SK-N-SH (cell line): ENCODE results near the gene TRIM9. TPM values are rescaled to one million over a fixed set of nuclear protein-coding genes. Genes with fewer than 3 reads are reported as not detected.

Experiments
- CTCF ChIA-PET: fragments of 300-600, 350-600 bp; formaldehyde crosslinking; extraction: SDS; loops from one replicate; lab custom pipeline; 2021; lab: Yijun Ruan, JAX
- POLR2A ChIA-PET: fragments of 350-600 bp; sonication (Branson Sonifier 250); formaldehyde crosslinking; extraction: SDS; loops from one replicate; lab custom pipeline; 2020; ENCODE audit warnings: antibody characterized with exemption, inconsistent platforms; lab: Yijun Ruan, JAX
- DNase-seq: peaks from one replicate; pipeline ENCODE4 v3.0.0; 2012
- H2AFZ ChIP-seq: fragments of 200-600 bp; sonication (generic); 2 replicates; pipeline ENCODE4 v1.8.1; 2016; ENCODE audit warnings: antibody characterized with exemption, mild to moderate bottlenecking, low read depth
- H3F3A ChIP-seq: fragments of 200-600 bp; sonication (generic); replicated peaks from 2 replicates; pipeline ENCODE3; 2016; ENCODE audit warnings: antibody characterized with exemption, mild to moderate bottlenecking; ENCODE audit not compliant: insufficient read depth
- H3K27ac ChIP-seq, 2 experiments: fragments of 200-500 bp in 1 of 2; fragments of 200-600 bp in 1 of 2; sonication (Bioruptor generic) in 1 of 2; sonication (generic), shearing (Covaris generic) in 1 of 2; 2 replicates each; pipeline versions ENCODE4 v1.5.1 to v1.6.1; 2014 to 2016; ENCODE audit warnings: low read depth in 2 of 2, inconsistent platforms in 1 of 2, low read length in 1 of 2, mild to moderate bottlenecking in 1 of 2, mixed read lengths in 1 of 2
- H3K27me3 ChIP-seq: fragments of 200-600 bp; sonication (generic), shearing (Covaris generic); 2 replicates; pipeline ENCODE4 v1.6.1; 2016; ENCODE audit warnings: mixed run types; ENCODE audit not compliant: insufficient read depth
- H3K36me3 ChIP-seq, 2 experiments: fragments of 200-500 bp in 1 of 2; fragments of 200-600 bp in 1 of 2; sonication (Bioruptor generic) in 1 of 2; sonication (generic) in 1 of 2; replicated peaks in 1 of 2; 2 replicates each; pipeline versions ENCODE3 to v1.5.1; 2014 to 2016; ENCODE audit warnings: low read length in 1 of 2, mild to moderate bottlenecking in 1 of 2; ENCODE audit not compliant: insufficient read depth in 2 of 2, control insufficient read depth in 1 of 2
- H3K4me1 ChIP-seq, 2 experiments: fragments of 200-500 bp in 1 of 2; fragments of 200-600 bp in 1 of 2; sonication (Bioruptor generic) in 1 of 2; sonication (generic), shearing (Covaris generic) in 1 of 2; 2 replicates each; pipeline versions ENCODE4 v1.5.1 to v1.6.1; 2014 to 2016; ENCODE audit warnings: low read depth in 1 of 2, low read length in 1 of 2, mixed run types in 1 of 2; ENCODE audit not compliant: insufficient read depth in 2 of 2, control insufficient read depth in 1 of 2
- H3K4me2 ChIP-seq: fragments of 200-600 bp; sonication (generic), shearing (Covaris generic); 2 replicates; pipeline ENCODE4 v1.6.1; 2017; ENCODE audit warnings: mixed run types
- H3K4me3 ChIP-seq, 2 experiments: fragments of 200-500 bp in 1 of 2; fragments of 200-600 bp in 1 of 2; sonication (Bioruptor generic) in 1 of 2; sonication (generic), shearing (Covaris generic) in 1 of 2; 2 replicates each; pipeline versions ENCODE4 v1.5.1 to v1.8.1; 2014 to 2016; ENCODE audit warnings: low read depth in 2 of 2, inconsistent platforms in 1 of 2, low read length in 1 of 2, mild to moderate bottlenecking in 1 of 2, mixed read lengths in 1 of 2, moderate library complexity in 1 of 2
- H3K79me2 ChIP-seq: fragments of 200-600 bp; sonication (generic); 2 replicates; pipeline ENCODE4 v1.8.1; 2017; ENCODE audit warnings: mild to moderate bottlenecking; ENCODE audit not compliant: insufficient read depth
- H3K9ac ChIP-seq: fragments of 200-600 bp; sonication (generic); 2 replicates; pipeline ENCODE4 v1.6.1; 2017; ENCODE audit warnings: mixed run types
- H3K9me2 ChIP-seq: fragments of 200-600 bp; sonication (generic); 2 replicates; pipeline ENCODE4 v1.6.1; 2017; ENCODE audit warnings: mixed run types
- H3K9me3 ChIP-seq: fragments of 200-600 bp; sonication (generic); 2 replicates; pipeline ENCODE4 v1.6.1; 2017; ENCODE audit warnings: mixed run types, mild to moderate bottlenecking, moderate library complexity
- H4K20me1 ChIP-seq: fragments of 200-600 bp; sonication (generic); 2 replicates; pipeline ENCODE4 v1.6.1; 2017; ENCODE audit warnings: mild to moderate bottlenecking, mixed run types; ENCODE audit not compliant: insufficient read depth
- CHD2 ChIP-seq: fragments of 150-350 bp; IDR thresholded peaks from 2 replicates; pipeline ENCODE4 v1.6.1; 2018; ENCODE audit warnings: low read length; ENCODE audit not compliant: partially characterized antibody
- FOSL2 ChIP-seq: IDR thresholded peaks from 2 replicates; pipeline ENCODE4 v1.4.0; 2012; ENCODE audit warnings: low read depth, mild to moderate bottlenecking, moderate library complexity, borderline replicate concordance
- FOXJ3 ChIP-seq: sonication (generic); formaldehyde crosslinking; IDR thresholded peaks from 2 replicates; pipeline ENCODE4 v1.5.1; 2020; ENCODE audit warnings: mild to moderate bottlenecking, missing genetic modification reagents
- GATA2 ChIP-seq: sonication (generic); formaldehyde crosslinking; IDR thresholded peaks from 2 replicates; pipeline ENCODE4 v1.5.0; 2020; ENCODE audit warnings: mild to moderate bottlenecking, missing genetic modification reagents
- IRF3 ChIP-seq: fragments of 150-350 bp; IDR thresholded peaks from 2 replicates; pipeline ENCODE4 v1.6.1; 2016; ENCODE audit warnings: mild to moderate bottlenecking, low read depth, low read length
- JUND ChIP-seq: IDR thresholded peaks from 2 replicates; pipeline ENCODE4 v1.4.0; 2012
- MAX ChIP-seq: IDR thresholded peaks from 2 replicates; pipeline ENCODE4 v1.4.0; 2012; ENCODE audit warnings: low read depth
- MEF2A ChIP-seq: IDR thresholded peaks from 2 replicates; pipeline ENCODE4 v1.4.0; 2012; ENCODE audit warnings: low read depth, borderline replicate concordance
- MXI1 ChIP-seq: IDR thresholded peaks from 2 replicates; pipeline ENCODE4 v1.6.1; 2012; ENCODE audit warnings: mild to moderate bottlenecking, low read depth, low read length, improper control_type of control experiment
- NFIC ChIP-seq: IDR thresholded peaks from 2 replicates; pipeline ENCODE4 v1.4.0; 2012; ENCODE audit warnings: borderline replicate concordance
- NRF1 ChIP-seq: IDR thresholded peaks from 2 replicates; pipeline ENCODE4 v1.6.1; 2012; ENCODE audit warnings: low read depth, mild to moderate bottlenecking, low read length
- PBX3 ChIP-seq: IDR thresholded peaks from 2 replicates; pipeline ENCODE4; 2012
- RAD21 ChIP-seq: IDR thresholded peaks from 2 replicates; pipeline ENCODE4 v1.6.1; 2012; ENCODE audit warnings: mild to moderate bottlenecking, low read length
- RCOR1 ChIP-seq: fragments of 150-350 bp; IDR thresholded peaks from 2 replicates; pipeline ENCODE4 v1.6.1; 2017; ENCODE audit warnings: antibody characterized with exemption, low read length
- RFX5 ChIP-seq: IDR thresholded peaks from 2 replicates; pipeline ENCODE4 v1.6.1; 2012; ENCODE audit warnings: mild to moderate bottlenecking, improper control_type of control experiment, low read length
- TCF12 ChIP-seq: IDR thresholded peaks from 2 replicates; pipeline ENCODE4 v1.4.0; 2012
- WGBS: methylation state at CpG from one replicate; pipeline ENCODE4 v1.1.6; 2017; ENCODE audit warnings: low lambda C conversion rate; 5-methylcytosine and 5-hydroxymethylcytosine counted together
- polyA plus RNA-seq, 3 experiments: library from polyadenylated mRNA; depleted of rRNA; stranded (reverse); fragments of >200 nt; gene quantifications; 2 replicates each; pipeline ENCODE4 v1.2.3, GENCODE V29; 2012
- TF ChIP-seq, protein P1 (sequence below): IDR thresholded peaks from 2 replicates; pipeline ENCODE4 v1.4.0; 2012; ENCODE audit warnings: low read depth, borderline replicate concordance
- TF ChIP-seq, protein P2 (sequence below): fragments of 200-600 bp; sonication (generic); IDR thresholded peaks from 2 replicates; pipeline ENCODE4 v1.6.1; 2017; ENCODE audit warnings: antibody characterized with exemption, mild to moderate bottlenecking, moderate library complexity

The TRIM9 gene
- polyA plus RNA-seq, 1 of the 3 experiments (the other 2 are of a cell fraction), result 3.9 TPM

DNA sequence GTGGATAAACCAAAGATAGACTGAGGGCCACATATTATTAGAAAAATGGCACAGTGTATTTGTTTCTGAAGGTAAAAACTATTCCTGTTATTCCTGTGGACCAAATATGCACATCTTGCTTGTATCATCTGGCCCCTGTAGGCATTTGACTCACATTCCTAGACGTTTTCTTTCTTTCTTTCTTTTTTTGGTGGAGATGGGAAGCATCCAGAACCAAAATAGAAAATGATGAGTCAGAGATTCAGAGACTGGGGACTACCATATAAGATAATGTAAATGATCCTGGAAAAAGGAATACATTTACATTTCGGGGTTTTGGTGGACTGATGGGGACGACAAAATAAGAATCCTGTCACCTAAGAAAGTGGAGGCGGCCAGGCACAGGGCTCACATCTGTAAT, 24.2 kb downstream of the TRIM9 start:
- WGBS, result 69% methylated on average over 4 of the region's 4 CpGs
- no peak for DNase-seq
- POLR2A ChIA-PET, result no interaction called here

GRCh38 chr14:51069055-51069454, 25.9 kb downstream of the TRIM9 start:
- Histone ChIP-seq H3K27ac (no peak overlapping the region; a peak in 1 of 4 replicates), H3K27me3 (no peaks in the 10 kb centered on the region), H3K9me3 (peaks cover 6% of the 10 kb centered on the region; the same call in 1 of the 2 replicates), H3K4me1 (peaks cover 0 to 3% of the 10 kb centered on the region in 2 experiments; a peak in 1 of 4 replicates), H3K9ac (no peak overlapping the region), H3K4me3 (no peak overlapping the region), H3K36me3 (peaks cover 0 to 5% of the 10 kb centered on the region in 2 experiments), H3K79me2 (no peaks in the 10 kb centered on the region), H2AFZ (no peak overlapping the region), H3F3A (peaks cover 5% of the 10 kb centered on the region), H3K9me2 (no peaks in the 10 kb centered on the region), H3K4me2 (no peak overlapping the region), H4K20me1 (no peaks in the 10 kb centered on the region)
- DNase-seq, result no peak
- TF ChIP-seq, protein P1, sequence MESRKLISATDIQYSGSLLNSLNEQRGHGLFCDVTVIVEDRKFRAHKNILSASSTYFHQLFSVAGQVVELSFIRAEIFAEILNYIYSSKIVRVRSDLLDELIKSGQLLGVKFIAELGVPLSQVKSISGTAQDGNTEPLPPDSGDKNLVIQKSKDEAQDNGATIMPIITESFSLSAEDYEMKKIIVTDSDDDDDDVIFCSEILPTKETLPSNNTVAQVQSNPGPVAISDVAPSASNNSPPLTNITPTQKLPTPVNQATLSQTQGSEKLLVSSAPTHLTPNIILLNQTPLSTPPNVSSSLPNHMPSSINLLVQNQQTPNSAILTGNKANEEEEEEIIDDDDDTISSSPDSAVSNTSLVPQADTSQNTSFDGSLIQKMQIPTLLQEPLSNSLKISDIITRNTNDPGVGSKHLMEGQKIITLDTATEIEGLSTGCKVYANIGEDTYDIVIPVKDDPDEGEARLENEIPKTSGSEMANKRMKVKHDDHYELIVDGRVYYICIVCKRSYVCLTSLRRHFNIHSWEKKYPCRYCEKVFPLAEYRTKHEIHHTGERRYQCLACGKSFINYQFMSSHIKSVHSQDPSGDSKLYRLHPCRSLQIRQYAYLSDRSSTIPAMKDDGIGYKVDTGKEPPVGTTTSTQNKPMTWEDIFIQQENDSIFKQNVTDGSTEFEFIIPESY, result no peak
- TF ChIP-seq FOSL2 (peak; percentile 60; the same call in 1 of the 2 replicates), MEF2A (no peak), MXI1 (no peak), GATA2 (CRISPR knock-in tag) (no peak), NFIC (peak; percentile 17; the same call in 1 of the 2 replicates), JUND (peak; percentile 42), PBX3 (no peak), TCF12 (peak; percentile 71)
- POLR2A ChIA-PET, result no interaction called here
- CTCF ChIA-PET, result interaction anchor here (1.0 kb wide), 2 partner anchors 12 to 20 kb away, joined by 3 read pairs; no protein-coding TSS in a partner anchor

More for the DNA sequence above, 24.2 kb downstream of the TRIM9 start:
- Histone ChIP-seq H3K4me1 (peaks cover 0 to 3% of the 10 kb centered on the region in 2 experiments; a peak in 1 of 4 replicates), H3K4me2 (no peak overlapping the region), H3K79me2 (no peaks in the 10 kb centered on the region), H4K20me1 (no peaks in the 10 kb centered on the region), H3F3A (peaks cover 5% of the 10 kb centered on the region), H2AFZ (no peak overlapping the region), H3K36me3 (peaks cover 0 to 5% of the 10 kb centered on the region in 2 experiments), H3K9me3 (peaks cover 6% of the 10 kb centered on the region; the same call in 1 of the 2 replicates), H3K27me3 (no peaks in the 10 kb centered on the region), H3K9ac (no peak overlapping the region), H3K27ac (no peak overlapping the region), H3K9me2 (no peaks in the 10 kb centered on the region), H3K4me3 (no peak overlapping the region)
- CTCF ChIA-PET, result no interaction called here
- TF ChIP-seq RFX5 (no peak), CHD2 (no peak), RCOR1 (no peak), IRF3 (no peak), MAX (no peak), FOSL2 (no peak), RAD21 (no peak), NRF1 (no peak), NFIC (no peak), FOXJ3 (CRISPR knock-in tag) (no peak)
- TF ChIP-seq, protein P2, sequence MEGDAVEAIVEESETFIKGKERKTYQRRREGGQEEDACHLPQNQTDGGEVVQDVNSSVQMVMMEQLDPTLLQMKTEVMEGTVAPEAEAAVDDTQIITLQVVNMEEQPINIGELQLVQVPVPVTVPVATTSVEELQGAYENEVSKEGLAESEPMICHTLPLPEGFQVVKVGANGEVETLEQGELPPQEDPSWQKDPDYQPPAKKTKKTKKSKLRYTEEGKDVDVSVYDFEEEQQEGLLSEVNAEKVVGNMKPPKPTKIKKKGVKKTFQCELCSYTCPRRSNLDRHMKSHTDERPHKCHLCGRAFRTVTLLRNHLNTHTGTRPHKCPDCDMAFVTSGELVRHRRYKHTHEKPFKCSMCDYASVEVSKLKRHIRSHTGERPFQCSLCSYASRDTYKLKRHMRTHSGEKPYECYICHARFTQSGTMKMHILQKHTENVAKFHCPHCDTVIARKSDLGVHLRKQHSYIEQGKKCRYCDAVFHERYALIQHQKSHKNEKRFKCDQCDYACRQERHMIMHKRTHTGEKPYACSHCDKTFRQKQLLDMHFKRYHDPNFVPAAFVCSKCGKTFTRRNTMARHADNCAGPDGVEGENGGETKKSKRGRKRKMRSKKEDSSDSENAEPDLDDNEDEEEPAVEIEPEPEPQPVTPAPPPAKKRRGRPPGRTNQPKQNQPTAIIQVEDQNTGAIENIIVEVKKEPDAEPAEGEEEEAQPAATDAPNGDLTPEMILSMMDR, result no peak
